GM21390 (cell line): ENCODE results near the gene TMEM86B.

Experiments used
- ATAC-seq: cut with Tn5 transposase; IDR thresholded peaks from one replicate; pipeline ENCODE4 v1.9.1; 2021; ENCODE audit not compliant: unreplicated experiment

Gene TMEM86B

GRCh38 chr19:55179606-55180484 is 48.7 kb downstream of the TMEM86B start, which contains the start of gene SYT5:
TSS of gene SYT5 (minus strand) at chr19:55180289. CDS start at chr19:55179041, 1,248 bp downstream.
- ATAC-seq: no peak

GRCh38 chr19:55178781-55179599 is 49.6 kb downstream of the TMEM86B start:
- ATAC-seq: peak; percentile 61
